ENCODE data around the gene KRTAP20-1.
A peak's percentile ranks its signal among the peaks of the same experiment; 100 is the strongest.

Gene KRTAP20-1

GRCh38 chr21:30613836-30614235 lies 2.4 kb upstream of the KRTAP20-1 start, which contains the start of gene KRTAP6-1:
Gene KRTAP6-1 (minus strand): TSS chr21:30613930. CDS start chr21:30613904, 26 bp downstream.
- no peak within 1 kb of the TSS for H3K4me3 ChIP-seq (ENCODE audit: low read length)
- no peak for TF ChIP-seq EZH2phosphoT487 (IDR thresholded peaks at IDR 0.05; ENCODE audit: low read depth)
- no peak for TF ChIP-seq CTCF (IDR thresholded peaks at IDR 0.05; ENCODE audit: low read depth, low read length)
- no peaks in the 10 kb centered on the region for H3K79me2 ChIP-seq (ENCODE audit: low read length)
- peaks cover 57% of the 10 kb centered on the region for H3K4me1 ChIP-seq (ENCODE audit: low read length)
- H3K36me3 ChIP-seq (replicated peaks; ENCODE audit: low read depth, low read length): peaks cover 40% of the 10 kb centered on the region
- H3K27ac ChIP-seq (ENCODE audit: low read length): peak within 1 kb of the TSS; percentile 96
- no peaks in the 10 kb centered on the region for H4K20me1 ChIP-seq (ENCODE audit: insufficient read depth, low read length)
- H2AFZ ChIP-seq (ENCODE audit: low read depth, low read length): peak within 1 kb of the TSS; percentile 7; the same call in 1 of the 2 replicates
- no peaks in the 10 kb centered on the region for H3K27me3 ChIP-seq (ENCODE audit: low read depth, low read length)
- peak within 1 kb of the TSS; percentile 52; the same call in 1 of the 2 replicates for H3K9ac ChIP-seq (ENCODE audit: low read length)
- peak within 1 kb of the TSS; percentile 31 for H3K4me2 ChIP-seq (ENCODE audit: low read length)
- peaks cover 22% of the 10 kb centered on the region for H3K9me3 ChIP-seq (ENCODE audit: insufficient read depth, low read length)

- peak overlapping the region; percentile 33; the same call in 1 of the 2 replicates for H3K4me3 ChIP-seq (ENCODE audit: low read length)
Measured at GRCh38 chr21:30615199-30615598, 1.0 kb upstream of the KRTAP20-1 start.

GRCh38 chr21:30620080-30620479 lies 3.9 kb downstream of the KRTAP20-1 start:
- no peak overlapping the region for H2AFZ ChIP-seq (ENCODE audit: low read depth, low read length)
- H3K36me3 ChIP-seq (replicated peaks; ENCODE audit: low read depth, low read length): peaks cover 33% of the 10 kb centered on the region

More at GRCh38 chr21:30615199-30615598, 1.0 kb upstream of the KRTAP20-1 start:
- Histone ChIP-seq H2AFZ (ENCODE audit: low read depth, low read length) (no peak overlapping the region), H3K9ac (ENCODE audit: low read length) (peak overlapping the region; percentile 71), H3K4me1 (ENCODE audit: low read length) (peaks cover 65% of the 10 kb centered on the region), H3K79me2 (ENCODE audit: low read length) (no peaks in the 10 kb centered on the region), H3K27ac (ENCODE audit: low read length) (peak overlapping the region; percentile 96), H3K9me3 (ENCODE audit: insufficient read depth, low read length) (peaks cover 26% of the 10 kb centered on the region), H3K36me3 (replicated peaks; ENCODE audit: low read depth, low read length) (peaks cover 50% of the 10 kb centered on the region), H4K20me1 (ENCODE audit: insufficient read depth, low read length) (no peaks in the 10 kb centered on the region), H3K27me3 (ENCODE audit: low read depth, low read length) (no peaks in the 10 kb centered on the region), H3K4me2 (ENCODE audit: low read length) (peak overlapping the region; percentile 52)
- TF ChIP-seq CTCF (IDR thresholded peaks at IDR 0.05; ENCODE audit: low read depth, low read length): no peak
- no peak for TF ChIP-seq EZH2phosphoT487 (IDR thresholded peaks at IDR 0.05; ENCODE audit: low read depth)

More at GRCh38 chr21:30620080-30620479, 3.9 kb downstream of the KRTAP20-1 start:
- Histone ChIP-seq H3K9ac (ENCODE audit: low read length) (peak overlapping the region; percentile 34; the same call in 1 of the 2 replicates), H3K79me2 (ENCODE audit: low read length) (no peaks in the 10 kb centered on the region), H3K27me3 (ENCODE audit: low read depth, low read length) (no peaks in the 10 kb centered on the region), H3K4me1 (ENCODE audit: low read length) (peaks cover 36% of the 10 kb centered on the region), H3K4me2 (ENCODE audit: low read length) (peak overlapping the region; percentile 22; the same call in 1 of the 2 replicates), H3K27ac (ENCODE audit: low read length) (peak overlapping the region; percentile 81), H4K20me1 (ENCODE audit: insufficient read depth, low read length) (no peaks in the 10 kb centered on the region), H3K4me3 (ENCODE audit: low read length) (no peak overlapping the region), H3K9me3 (ENCODE audit: insufficient read depth, low read length) (peaks cover 7% of the 10 kb centered on the region; the same call in 1 of the 2 replicates)
- no peak for TF ChIP-seq CTCF (IDR thresholded peaks at IDR 0.05; ENCODE audit: low read depth, low read length)
- no peak for TF ChIP-seq EZH2phosphoT487 (IDR thresholded peaks at IDR 0.05; ENCODE audit: low read depth)
